Right ventricle myocardium inferior (tissue), 1 donor: ENCODE data around the gene EML5. TPM values are rescaled to one million over a fixed set of nuclear protein-coding genes. Genes with fewer than 3 reads are reported as not detected.
A peak's percentile ranks its signal among the peaks of the same experiment; 100 is the strongest.

Experiments
- ATAC-seq: fragments of 200-7000 bp; cut with Tn5 transposase; one replicate; pipeline ENCODE4 v1.9.1; 2020; ENCODE audit warnings: mild to moderate bottlenecking, moderate library complexity
- DNase-seq: peaks from one replicate; pipeline ENCODE4 v3.0.0; 2021; ENCODE audit errors: missing footprints
- intact Hi-C: fragments of 100-400 bp; cut with DNase I; formaldehyde crosslinking; loops from one replicate; pipeline ENCODE4 v1.11.0; 2022
- total RNA-seq: library from RNA; stranded (reverse); fragmentation: NEBNext Ultra II Directional; extraction: Animal tissue kit (Norgen Biotek cat#: 25700); gene quantifications from one replicate; pipeline ENCODE4 v1.2.1, GENCODE V29; 2021
- donor health status: DM: no; HTN: yes; CAD: no; lungs with severe emphysema.

Gene EML5
- total RNA-seq, 1 donor from 2014 or later: 0.27 TPM

GRCh38 chr14:88597038-88597437 is 195.7 kb downstream of the EML5 start:
- no peak for ATAC-seq
- no peak for DNase-seq
- intact Hi-C loops: no loop called here

- no peak for ATAC-seq
These were observed 200.7 kb downstream of the EML5 start for GRCh38 chr14:88592031-88592430.

GRCh38 chr14:88590173-88590572 is 202.6 kb downstream of the EML5 start:
- intact Hi-C loops: no loop called here
- no peak for DNase-seq
- ATAC-seq: no peak

More at GRCh38 chr14:88592031-88592430, 200.7 kb downstream of the EML5 start:
- DNase-seq: no peak
- intact Hi-C loops: no loop called here

GRCh38 chr14:88588081-88588480 is 204.7 kb downstream of the EML5 start:
- intact Hi-C loops: no loop called here
- ATAC-seq (no peak), DNase-seq (no peak)

- ATAC-seq: no peak
- no peak for DNase-seq
- intact Hi-C loops: no loop called here
These were observed 208.3 kb downstream of the EML5 start for GRCh38 chr14:88584451-88584850.

- ATAC-seq (no peak), DNase-seq (no peak)
- intact Hi-C loops: no loop called here
These were observed 216.5 kb downstream of the EML5 start for GRCh38 chr14:88576222-88576621.

- intact Hi-C loops: no loop called here
- ATAC-seq: no peak
- DNase-seq: no peak
These were observed 220.6 kb downstream of the EML5 start for GRCh38 chr14:88572117-88572516.

- intact Hi-C loops: loop anchor here (10.0 kb wide), 1 partner anchor 183 kb away; the partner anchor contains the start of gene SPATA7
- DNase-seq (no peak), ATAC-seq (no peak)
These were observed 224.6 kb downstream of the EML5 start for GRCh38 chr14:88568196-88568595.

- no peak for ATAC-seq
- intact Hi-C loops: loop anchor here (10.0 kb wide), 1 partner anchor 181 kb away; the partner anchor contains the start of gene SPATA7
- DNase-seq: no peak
These were observed 227.3 kb downstream of the EML5 start for GRCh38 chr14:88565427-88565826.

GRCh38 chr14:88563845-88564244 is 228.9 kb downstream of the EML5 start:
- no peak for ATAC-seq
- no peak for DNase-seq
- intact Hi-C loops: loop anchor here (10.0 kb wide), 1 partner anchor 179 kb away; the partner anchor contains the start of gene SPATA7

GRCh38 chr14:88562831-88563686 is 229.7 kb downstream of the EML5 start, which contains the start of gene ZC3H14:
Gene ZC3H14 (plus strand): TSS chr14:88563037. CDS start chr14:88563134, 97 bp downstream.
- intact Hi-C loops: loop anchor here (10.0 kb wide), 1 partner anchor 178 kb away; the partner anchor contains the start of gene SPATA7
- DNase-seq (peak; percentile 93), ATAC-seq (peak; percentile 99)

- intact Hi-C loops: loop anchor here (10.0 kb wide), 1 partner anchor 178 kb away; the partner anchor contains the start of gene SPATA7
- DNase-seq (no peak), ATAC-seq (no peak)
These were observed 230.3 kb downstream of the EML5 start for GRCh38 chr14:88562532-88562830.

Other genes starting within 250 kb of the EML5 start
- 30.8 TPM for gene PTPN21, start 237.9 kb downstream of the EML5 start, total RNA-seq
- 38.3 TPM for gene ZC3H14, start 229.9 kb downstream of the EML5 start, total RNA-seq
- 7.0 TPM for gene TTC8, start 31.7 kb upstream of the EML5 start, total RNA-seq